RWPE2 (cell line): Measurements from ENCODE around the gene STEAP1.
A peak's percentile ranks its signal among the peaks of the same experiment; 100 is the strongest.
"Not testable (repeated sequence)": the region's sequence is repeated elsewhere in the genome, so short reads cannot be mapped to it uniquely, and the experiment has no call there.

Experiments
- ATAC-seq: fragments of 200-7000 bp; cut with Tn5 transposase; 3 replicates; pipeline ENCODE4 v1.9.1; 2021; ENCODE audit warnings: low read depth
- DNase-seq: peaks from one replicate; pipeline ENCODE4 v3.0.0-alpha.2; 2020; ENCODE audit warnings: low spot score
- H3K27ac ChIP-seq: fragments of 450-650 bp; 2 replicates; pipeline ENCODE4 v1.5.1; 2017; ENCODE audit warnings: mild to moderate bottlenecking; ENCODE audit not compliant: poor library complexity, severe bottlenecking
- H3K27me3 ChIP-seq: fragments of 250-450 bp; sonication (Bioruptor Pico); 2 replicates; pipeline ENCODE4 v1.5.1; 2021; ENCODE audit warnings: mild to moderate bottlenecking, moderate library complexity; ENCODE audit not compliant: insufficient read depth, poor library complexity, severe bottlenecking
- H3K36me3 ChIP-seq: fragments of 250-450 bp; sonication (Bioruptor Pico); 2 replicates; pipeline ENCODE4 v1.5.1; 2020; ENCODE audit warnings: low read depth, mild to moderate bottlenecking, moderate library complexity
- H3K4me1 ChIP-seq: fragments of 250-450 bp; sonication (Bioruptor Pico); 2 replicates; pipeline ENCODE4 v1.5.1; 2021; ENCODE audit warnings: mild to moderate bottlenecking, moderate library complexity; ENCODE audit not compliant: insufficient read depth, poor library complexity, severe bottlenecking
- H3K4me3 ChIP-seq: fragments of 250-450 bp; sonication (Bioruptor Pico); 2 replicates; pipeline ENCODE4 v1.5.1; 2021; ENCODE audit warnings: mild to moderate bottlenecking, moderate library complexity; ENCODE audit not compliant: severe bottlenecking
- H3K9me3 ChIP-seq: fragments of 250-450 bp; sonication (Bioruptor Pico); 2 replicates; pipeline ENCODE4 v1.5.1; 2021; ENCODE audit warnings: mild to moderate bottlenecking, moderate library complexity; ENCODE audit not compliant: severe bottlenecking
- TF ChIP-seq, protein P1 (sequence below): fragments of 450-650 bp; IDR thresholded peaks from one replicate; pipeline ENCODE4 v1.5.1; 2017; ENCODE audit warnings: mild to moderate bottlenecking, moderate library complexity; ENCODE audit not compliant: poor library complexity, severe bottlenecking

The STEAP1 gene

DNA sequence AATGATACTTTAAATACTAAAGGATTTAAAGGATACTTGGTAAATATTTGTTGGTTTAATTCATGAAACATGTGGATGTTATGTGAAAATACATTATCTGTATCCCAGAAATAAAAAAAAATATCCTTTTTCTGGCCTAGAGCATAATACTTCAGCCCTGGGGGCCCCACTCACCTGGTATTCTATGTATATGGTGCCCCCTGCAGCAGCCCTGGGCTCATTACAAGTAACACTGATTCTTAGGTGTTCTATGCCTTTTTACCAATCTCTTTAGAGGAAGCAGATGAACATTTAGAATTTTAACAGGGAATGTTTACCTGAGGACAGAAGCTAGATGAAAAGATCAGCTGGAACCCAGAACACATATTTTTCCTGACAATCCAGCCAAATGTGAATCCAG is 4.8 kb upstream of the STEAP1 start:
- ATAC-seq, H3K4me1 ChIP-seq, H3K36me3 ChIP-seq, DNase-seq, H3K9me3 ChIP-seq, H3K4me3 ChIP-seq, H3K27me3 ChIP-seq, H3K27ac ChIP-seq: not testable (repeated sequence)
- TF ChIP-seq, protein P1, sequence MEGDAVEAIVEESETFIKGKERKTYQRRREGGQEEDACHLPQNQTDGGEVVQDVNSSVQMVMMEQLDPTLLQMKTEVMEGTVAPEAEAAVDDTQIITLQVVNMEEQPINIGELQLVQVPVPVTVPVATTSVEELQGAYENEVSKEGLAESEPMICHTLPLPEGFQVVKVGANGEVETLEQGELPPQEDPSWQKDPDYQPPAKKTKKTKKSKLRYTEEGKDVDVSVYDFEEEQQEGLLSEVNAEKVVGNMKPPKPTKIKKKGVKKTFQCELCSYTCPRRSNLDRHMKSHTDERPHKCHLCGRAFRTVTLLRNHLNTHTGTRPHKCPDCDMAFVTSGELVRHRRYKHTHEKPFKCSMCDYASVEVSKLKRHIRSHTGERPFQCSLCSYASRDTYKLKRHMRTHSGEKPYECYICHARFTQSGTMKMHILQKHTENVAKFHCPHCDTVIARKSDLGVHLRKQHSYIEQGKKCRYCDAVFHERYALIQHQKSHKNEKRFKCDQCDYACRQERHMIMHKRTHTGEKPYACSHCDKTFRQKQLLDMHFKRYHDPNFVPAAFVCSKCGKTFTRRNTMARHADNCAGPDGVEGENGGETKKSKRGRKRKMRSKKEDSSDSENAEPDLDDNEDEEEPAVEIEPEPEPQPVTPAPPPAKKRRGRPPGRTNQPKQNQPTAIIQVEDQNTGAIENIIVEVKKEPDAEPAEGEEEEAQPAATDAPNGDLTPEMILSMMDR = peak; percentile 34

DNA sequence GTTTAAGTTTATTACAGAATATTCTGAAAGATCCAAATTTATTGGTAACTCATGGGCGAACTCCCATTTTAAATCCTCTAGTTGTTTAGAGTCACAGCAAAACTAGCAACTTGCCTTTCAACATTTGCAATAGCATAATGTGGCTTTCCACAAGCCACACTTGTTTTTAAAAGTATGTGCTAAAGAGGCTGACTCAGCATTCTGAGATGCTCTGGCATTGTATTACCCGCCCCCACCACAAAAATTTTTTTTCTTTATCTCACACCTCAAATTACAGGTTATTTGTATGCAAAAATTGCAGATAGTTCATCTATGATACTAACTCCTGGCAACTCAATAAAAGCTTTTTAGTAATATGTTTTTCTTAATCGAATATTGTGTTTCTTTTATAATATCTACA is 2.4 kb upstream of the STEAP1 start:
- H3K4me3 ChIP-seq, H3K27ac ChIP-seq, H3K36me3 ChIP-seq, DNase-seq, ATAC-seq, H3K4me1 ChIP-seq, H3K27me3 ChIP-seq, H3K9me3 ChIP-seq: not testable (repeated sequence)

DNA sequence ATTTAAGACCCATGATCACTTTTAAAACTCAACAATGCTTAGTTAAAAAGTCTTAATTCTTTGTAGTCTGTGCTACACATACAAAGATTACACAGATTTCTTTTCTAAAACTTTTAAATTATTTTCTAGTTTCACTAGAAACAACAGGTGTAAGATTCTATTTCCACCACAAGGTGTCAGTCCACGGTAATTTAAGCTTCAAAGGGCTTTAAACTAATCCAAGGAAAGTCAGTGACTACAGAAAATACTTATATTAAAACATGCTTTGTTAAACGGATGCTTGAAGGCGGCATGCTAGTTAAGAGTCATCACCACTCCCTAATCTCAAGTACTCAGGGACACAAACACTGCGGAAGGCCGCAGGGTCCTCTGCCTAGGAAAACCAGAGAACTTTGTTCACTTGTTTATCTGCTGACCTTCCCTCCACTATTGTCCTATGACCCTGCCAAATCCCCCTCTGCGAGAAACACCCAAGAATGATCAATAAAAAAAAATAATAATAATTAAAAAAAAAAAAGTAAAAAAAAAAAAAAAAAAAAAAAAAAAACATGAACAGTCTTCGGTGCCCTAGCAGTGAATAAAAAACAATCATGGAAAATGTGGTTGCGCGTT is 1.5 kb upstream of the STEAP1 start:
- not testable (repeated sequence) for H3K9me3 ChIP-seq, H3K27me3 ChIP-seq, H3K27ac ChIP-seq, DNase-seq, H3K4me3 ChIP-seq, H3K4me1 ChIP-seq, H3K36me3 ChIP-seq, ATAC-seq
- TF ChIP-seq, protein P1 = peak; percentile 82

DNA sequence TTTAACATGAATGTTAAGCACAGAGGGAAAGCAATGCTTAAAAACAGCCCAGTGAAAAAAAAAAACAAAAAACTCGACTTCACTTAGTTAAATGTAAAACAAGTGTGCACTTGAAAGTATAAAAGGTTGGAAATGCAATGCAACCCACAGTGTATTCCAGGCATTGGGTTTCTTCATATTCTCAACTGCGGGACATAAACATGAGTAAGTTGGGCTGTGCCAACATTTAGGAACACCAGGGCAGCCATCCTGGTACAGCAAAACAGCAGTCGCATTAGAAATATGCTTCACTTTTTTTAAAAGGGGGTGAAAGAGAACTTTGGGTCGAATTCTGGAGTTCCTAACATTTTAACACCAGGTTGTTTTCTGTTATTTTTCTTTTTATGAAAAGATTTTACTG is 937 bp downstream of the STEAP1 start:
- Histone ChIP-seq H3K27ac (no peak overlapping the region), H3K9me3 (no peaks in the 10 kb centered on the region), H3K36me3 (no peaks in the 10 kb centered on the region), H3K27me3 (no peaks in the 10 kb centered on the region), H3K4me3 (no peak overlapping the region), H3K4me1 (peaks cover 9% of the 10 kb centered on the region)
- DNase-seq = no peak
- TF ChIP-seq, protein P1 = no peak
- ATAC-seq = no peak

DNA sequence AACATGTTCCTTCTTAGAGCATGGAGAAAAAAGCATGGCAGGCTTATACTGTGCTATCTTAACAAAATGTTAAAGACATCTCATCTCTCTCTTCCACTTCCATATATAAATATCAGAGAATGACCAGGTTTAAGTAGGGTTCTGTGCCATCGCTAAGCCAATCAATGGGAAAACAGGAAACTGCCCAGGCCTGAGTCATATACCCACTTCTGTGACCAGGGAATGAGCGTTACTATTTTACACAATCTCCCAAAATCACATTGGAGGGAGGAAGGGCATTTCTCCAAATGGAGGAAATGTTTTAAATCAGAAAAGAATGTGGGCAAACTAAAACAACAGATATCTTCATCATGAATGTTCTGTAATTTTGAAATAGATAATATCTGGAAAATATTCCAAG is 3.1 kb downstream of the STEAP1 start:
- peak overlapping the region; percentile 70 for H3K27ac ChIP-seq
- not testable (repeated sequence) for ATAC-seq, H3K9me3 ChIP-seq, H3K4me3 ChIP-seq, DNase-seq, H3K4me1 ChIP-seq, H3K27me3 ChIP-seq, H3K36me3 ChIP-seq

DNA sequence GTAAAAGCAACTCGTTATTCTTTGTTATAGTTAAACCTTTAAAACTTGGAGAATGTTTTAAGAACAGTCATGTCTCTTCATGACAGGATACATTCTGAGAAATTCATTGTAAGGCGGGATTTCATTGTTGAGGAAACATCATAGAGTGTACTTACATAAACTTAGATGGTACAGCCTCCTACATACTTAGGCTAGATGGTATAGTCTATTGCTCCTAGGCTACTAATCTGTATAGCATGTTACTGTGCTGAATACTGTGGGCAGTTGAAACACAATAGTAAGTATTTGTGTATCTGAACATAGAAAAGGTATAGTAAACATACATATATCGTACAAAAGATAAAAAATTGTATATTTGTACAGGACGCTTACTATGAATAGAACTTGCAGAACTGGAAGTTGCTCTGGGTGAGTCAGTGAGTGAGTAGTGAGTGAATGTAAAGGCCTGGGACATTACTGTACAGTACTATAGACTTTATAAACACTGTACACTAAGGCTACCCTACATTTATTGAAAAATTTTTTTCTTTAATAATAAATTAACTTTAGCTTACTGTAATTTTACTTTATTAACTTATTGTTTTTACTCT is 3.6 kb downstream of the STEAP1 start:
- DNase-seq, H3K36me3 ChIP-seq, H3K4me1 ChIP-seq, H3K27me3 ChIP-seq, H3K9me3 ChIP-seq, H3K4me3 ChIP-seq: not testable (repeated sequence)
- peak overlapping the region; percentile 70 for H3K27ac ChIP-seq
- peak; percentile 69 for ATAC-seq
